Effector memory CD4-positive, alpha-beta T cell (primary cell): ENCODE data around the gene DPCD.

Experiments used
- DNase-seq, 3 donors: peaks; one replicate each; pipeline ENCODE4 v3.0.0-alpha.2; 2020
- H3K27ac ChIP-seq: 2 replicates; pipeline ENCODE4 v1.7.0; 2013; ENCODE audit warnings: mild to moderate bottlenecking, low read length, moderate library complexity; ENCODE audit not compliant: insufficient read depth, poor library complexity, severe bottlenecking
- H3K27me3 ChIP-seq: replicated peaks from 2 replicates; pipeline ENCODE4 v1.7.0; 2013; ENCODE audit warnings: mild to moderate bottlenecking, low read length; ENCODE audit not compliant: insufficient read depth, control insufficient read depth, poor library complexity, severe bottlenecking
- H3K36me3 ChIP-seq: 2 replicates; pipeline ENCODE4 v1.7.0; 2013; ENCODE audit warnings: mild to moderate bottlenecking, low read length, moderate library complexity; ENCODE audit not compliant: control insufficient read depth, insufficient read depth
- H3K4me1 ChIP-seq: 2 replicates; pipeline ENCODE4 v1.7.0; 2013; ENCODE audit warnings: low read length, mild to moderate bottlenecking; ENCODE audit not compliant: control insufficient read depth, insufficient read depth, poor library complexity, severe bottlenecking
- H3K4me3 ChIP-seq: 2 replicates; pipeline ENCODE4 v1.7.0; 2013; ENCODE audit warnings: low read length, low read depth, mild to moderate bottlenecking; ENCODE audit not compliant: insufficient read depth, poor library complexity, severe bottlenecking
- H3K9me3 ChIP-seq: 2 replicates; pipeline ENCODE4 v1.7.0; 2013; ENCODE audit warnings: mild to moderate bottlenecking, low read length, moderate library complexity; ENCODE audit not compliant: control insufficient read depth

The DPCD gene

GRCh38 chr10:101573885-101574753 lies 14.0 kb upstream of the DPCD start:
- Histone ChIP-seq H3K4me3 (no peak overlapping the region), H3K27ac (no peak overlapping the region), H3K27me3 (peaks cover 8% of the 10 kb centered on the region), H3K36me3 (peaks cover 12% of the 10 kb centered on the region), H3K9me3 (no peaks in the 10 kb centered on the region), H3K4me1 (peaks cover 15% of the 10 kb centered on the region)
- DNase-seq, result no peak

- no peaks in the 10 kb centered on the region for H3K27me3 ChIP-seq
- no peak overlapping the region for H3K27ac ChIP-seq
- no peak overlapping the region for H3K4me3 ChIP-seq
- DNase-seq, result no peak
- no peaks in the 10 kb centered on the region for H3K9me3 ChIP-seq
- H3K36me3 ChIP-seq, result peaks cover 22% of the 10 kb centered on the region
- peaks cover 6% of the 10 kb centered on the region for H3K4me1 ChIP-seq
Measured at GRCh38 chr10:101575091-101575490, 13.0 kb upstream of the DPCD start.

GRCh38 chr10:101575580-101576210 lies 12.4 kb upstream of the DPCD start:
- Histone ChIP-seq H3K36me3 (peaks cover 27% of the 10 kb centered on the region), H3K27me3 (no peaks in the 10 kb centered on the region), H3K4me3 (no peak overlapping the region), H3K4me1 (peaks cover under 1% of the 10 kb centered on the region), H3K9me3 (no peaks in the 10 kb centered on the region), H3K27ac (no peak overlapping the region)
- no peak for DNase-seq

DNA sequence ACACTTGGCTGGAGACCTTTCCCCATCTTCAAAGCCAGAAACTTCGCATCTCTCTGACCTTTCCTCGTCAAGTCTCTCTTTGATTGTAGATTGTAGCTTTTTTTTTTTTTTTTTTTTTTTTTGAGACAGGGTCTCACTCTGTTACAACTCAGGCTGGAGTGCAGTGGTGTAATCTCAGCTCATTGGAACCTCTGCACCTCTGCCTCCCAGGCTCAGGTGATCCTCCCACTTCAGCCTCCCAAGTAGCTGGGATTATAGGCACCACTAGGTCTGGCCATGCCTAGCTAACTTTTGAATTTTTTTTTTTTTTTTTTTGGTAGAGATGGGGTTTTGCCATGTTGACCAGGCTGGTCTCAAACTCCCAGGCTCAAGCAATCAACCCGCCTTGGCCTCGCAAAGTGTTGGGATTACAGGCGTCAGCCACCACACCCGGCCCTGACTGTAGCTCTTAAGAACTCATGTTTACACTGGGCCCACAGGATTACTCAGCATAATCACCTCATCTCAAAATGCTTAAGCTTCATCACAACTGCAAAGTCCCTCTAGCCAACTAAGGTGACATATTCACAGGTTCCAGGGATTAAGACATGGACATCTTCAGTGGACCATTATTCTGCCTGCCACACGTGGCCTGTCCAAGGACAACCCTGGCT lies 11.8 kb upstream of the DPCD start:
- no peak overlapping the region for H3K4me3 ChIP-seq
- no peak overlapping the region for H3K27ac ChIP-seq
- no peaks in the 10 kb centered on the region for H3K4me1 ChIP-seq
- no peaks in the 10 kb centered on the region for H3K27me3 ChIP-seq
- no peak for DNase-seq
- no peaks in the 10 kb centered on the region for H3K9me3 ChIP-seq
- H3K36me3 ChIP-seq, result peaks cover 27% of the 10 kb centered on the region

- no peaks in the 10 kb centered on the region for H3K27me3 ChIP-seq
- H3K27ac ChIP-seq, result no peak overlapping the region
- DNase-seq, result no peak
- H3K4me1 ChIP-seq, result no peaks in the 10 kb centered on the region
- no peaks in the 10 kb centered on the region for H3K9me3 ChIP-seq
- H3K4me3 ChIP-seq, result no peak overlapping the region
- H3K36me3 ChIP-seq, result peaks cover 27% of the 10 kb centered on the region
Measured at GRCh38 chr10:101577121-101577871, 10.8 kb upstream of the DPCD start.

DNA sequence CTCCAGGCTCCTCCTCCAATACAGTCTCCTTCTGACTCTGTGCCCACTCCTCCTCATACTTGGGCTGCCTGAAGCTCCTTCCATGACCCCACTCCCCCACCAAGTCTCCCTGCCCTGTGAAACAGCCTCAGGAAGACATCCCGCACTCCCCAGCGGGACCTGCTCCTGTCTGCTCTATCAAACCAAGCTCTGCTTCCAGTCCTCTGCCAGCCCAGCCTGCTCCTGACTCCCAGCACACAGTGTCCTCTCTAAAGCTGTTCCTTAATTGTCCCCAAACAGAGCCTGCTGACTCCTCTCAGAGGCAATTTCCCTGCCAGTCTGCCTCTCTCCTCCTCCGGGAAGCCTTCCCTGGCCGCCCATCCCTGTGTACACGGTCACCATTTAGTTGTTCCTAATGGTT lies 9.9 kb upstream of the DPCD start:
- Histone ChIP-seq H3K4me1 (no peaks in the 10 kb centered on the region), H3K36me3 (peaks cover 34% of the 10 kb centered on the region), H3K4me3 (no peak overlapping the region), H3K27ac (no peak overlapping the region), H3K27me3 (no peaks in the 10 kb centered on the region), H3K9me3 (no peaks in the 10 kb centered on the region)
- no peak for DNase-seq

GRCh38 chr10:101578803-101579515 lies 9.2 kb upstream of the DPCD start:
- Histone ChIP-seq H3K27me3 (no peaks in the 10 kb centered on the region), H3K36me3 (peaks cover 42% of the 10 kb centered on the region), H3K4me1 (no peaks in the 10 kb centered on the region), H3K9me3 (no peaks in the 10 kb centered on the region), H3K4me3 (no peak overlapping the region), H3K27ac (no peak overlapping the region)
- DNase-seq, result no peak

DNA sequence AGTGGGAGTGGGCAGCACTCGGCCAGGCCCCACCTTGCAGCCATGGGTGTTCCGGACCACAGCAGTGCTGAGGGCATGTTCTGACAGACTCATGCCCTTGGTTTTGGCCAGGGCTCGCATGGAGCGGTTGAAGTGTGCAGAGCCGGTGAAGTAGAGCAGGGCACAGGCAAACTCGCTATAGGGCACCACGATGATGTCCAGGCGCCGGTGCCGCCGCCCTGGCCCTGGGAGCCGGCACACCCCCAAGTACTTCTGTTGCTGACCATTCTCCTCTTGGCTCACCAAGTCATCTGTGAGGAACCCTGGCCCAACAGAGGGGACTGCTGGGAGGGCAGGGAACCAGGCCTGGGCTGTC lies 8.6 kb upstream of the DPCD start:
- DNase-seq, result no peak
- H3K27me3 ChIP-seq, result no peaks in the 10 kb centered on the region
- H3K9me3 ChIP-seq, result no peaks in the 10 kb centered on the region
- no peak overlapping the region for H3K4me3 ChIP-seq
- no peaks in the 10 kb centered on the region for H3K4me1 ChIP-seq
- no peak overlapping the region for H3K27ac ChIP-seq
- peaks cover 45% of the 10 kb centered on the region for H3K36me3 ChIP-seq

DNA sequence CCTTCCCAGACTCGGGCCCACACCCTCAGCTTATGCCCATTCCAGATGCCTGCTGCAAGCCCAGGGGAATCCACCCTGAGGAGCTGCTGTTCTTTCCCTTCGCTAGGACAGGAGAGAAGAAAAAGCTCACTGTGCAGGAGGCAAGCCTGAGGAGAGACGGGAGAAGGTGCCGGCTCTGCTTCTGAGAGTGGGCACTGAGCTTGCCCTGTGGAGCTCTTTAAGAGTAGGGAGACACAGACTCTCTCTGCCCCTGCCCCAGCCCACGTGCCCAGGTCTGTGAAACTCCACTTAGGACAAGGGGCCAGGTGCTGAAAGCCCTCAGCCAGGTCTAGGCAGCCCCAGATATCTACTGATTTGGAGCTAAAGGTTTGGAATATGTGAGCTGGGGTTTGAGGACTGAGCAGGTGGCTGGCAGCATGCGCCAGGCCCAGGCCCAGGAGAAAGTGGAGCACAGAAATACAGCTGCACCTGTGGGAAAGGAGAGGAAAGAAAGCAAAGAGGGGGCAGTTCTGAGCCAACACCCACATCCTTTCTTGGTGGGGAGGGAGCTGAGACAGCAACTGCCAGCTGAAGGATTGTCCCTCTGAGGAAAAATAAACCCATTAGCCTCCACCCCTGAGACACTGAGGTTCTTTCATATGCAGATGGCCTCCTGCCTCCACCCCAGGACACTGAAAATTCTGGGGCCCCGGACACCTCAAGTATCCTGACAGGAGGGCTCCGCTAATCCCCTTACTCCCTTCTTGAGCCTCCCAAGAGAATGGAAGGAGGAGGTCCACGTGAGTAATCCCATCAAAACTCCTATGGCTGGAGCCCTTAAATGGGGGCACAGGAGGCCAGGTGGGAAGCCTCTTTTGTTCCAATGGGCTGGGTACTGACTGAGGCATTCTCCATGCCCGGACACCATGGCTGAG lies 7.4 kb upstream of the DPCD start:
- no peak for DNase-seq
- Histone ChIP-seq H3K27ac (no peak overlapping the region), H3K4me1 (no peaks in the 10 kb centered on the region), H3K27me3 (no peaks in the 10 kb centered on the region), H3K36me3 (peaks cover 48% of the 10 kb centered on the region), H3K4me3 (no peak overlapping the region), H3K9me3 (no peaks in the 10 kb centered on the region)
